B cell (primary cell): Measurements from ENCODE around the gene TSPAN14. TPM values are rescaled to one million over a fixed set of nuclear protein-coding genes. Genes with fewer than 3 reads are reported as not detected.

Experiments
- ATAC-seq: fragments of 200-7000 bp; cut with Tn5 transposase; one replicate; pipeline ENCODE4 v1.10.0; 2021; ENCODE audit warnings: low read depth, mild to moderate bottlenecking, moderate number of reproducible peaks, moderate library complexity
- CTCF ChIA-PET: fragments of 350-600 bp; sonication (Branson Sonifier 250); formaldehyde crosslinking; loops from one replicate; lab custom pipeline; 2021; ENCODE audit warnings: antibody characterized with exemption, inconsistent platforms; lab: Charles Lee
- POLR2A ChIA-PET: fragments of 350-600 bp; sonication (Branson Sonifier 250); formaldehyde crosslinking; loops from one replicate; lab custom pipeline; 2021; ENCODE audit warnings: antibody characterized with exemption; lab: Charles Lee
- DNase-seq: peaks from one replicate; pipeline ENCODE4 v3.0.0; 2013
- H2AFZ ChIP-seq: 2 replicates; pipeline ENCODE4 v1.6.1; 2012; ENCODE audit warnings: mild to moderate bottlenecking, low read depth, low read length; ENCODE audit not compliant: insufficient read depth, poor library complexity, severe bottlenecking
- H3K27ac ChIP-seq, 2 donors: 1 replicate in 1 of 2; 2 replicates in 1 of 2; pipeline ENCODE4 v1.5.1; 2012 to 2013; ENCODE audit warnings: low read length in 2 of 2, mild to moderate bottlenecking in 2 of 2, moderate library complexity in 1 of 2
- H3K27me3 ChIP-seq, 4 experiments: fragments of 200-600 bp in 1 of 4; sonication (generic) in 1 of 4; replicated peaks in 1 of 4; 1 replicate in 2 of 4; 2 replicates in 2 of 4; pipeline versions ENCODE4 v1.6.1 to v1.7.0; 2013 to 2016; ENCODE audit warnings: low read length in 3 of 4, mild to moderate bottlenecking in 2 of 4, mixed read lengths in 1 of 4, moderate library complexity in 1 of 4; ENCODE audit not compliant: insufficient read depth in 4 of 4, control insufficient read depth in 3 of 4; ENCODE audit errors: control extremely low read depth in 1 of 4
- H3K36me3 ChIP-seq, 2 experiments: replicated peaks in 1 of 2; 1 replicate in 1 of 2; 2 replicates in 1 of 2; pipeline versions ENCODE4 v1.6.1 to v1.7.1; 2013; ENCODE audit warnings: low read length in 1 of 2; ENCODE audit not compliant: insufficient read depth in 2 of 2, control insufficient read depth in 1 of 2; ENCODE audit errors: control extremely low read depth in 1 of 2, extremely low read depth in 1 of 2
- H3K4me1 ChIP-seq, 2 donors: fragments of 200-600 bp in 1 of 2; sonication (generic) in 1 of 2; 1 replicate in 1 of 2; 2 replicates in 1 of 2; pipeline versions ENCODE4 v1.5.1 to v1.6.1; 2013 to 2017; ENCODE audit warnings: low read length in 2 of 2; ENCODE audit not compliant: control insufficient read depth in 2 of 2, insufficient read depth in 2 of 2
- H3K4me2 ChIP-seq: replicated peaks from 2 replicates; pipeline ENCODE3; 2012; ENCODE audit warnings: mild to moderate bottlenecking, low read depth, low read length; ENCODE audit not compliant: poor library complexity, severe bottlenecking
- H3K4me3 ChIP-seq, 5 experiments: fragments of 200-600 bp in 1 of 5; sonication (generic) in 1 of 5; 1 replicate in 3 of 5; 2 replicates in 2 of 5; pipeline versions ENCODE4 v1.5.1 to v1.7.0; 2011 to 2016; ENCODE audit warnings: low read length in 4 of 5, mild to moderate bottlenecking in 4 of 5, low read depth in 2 of 5, control low read depth in 1 of 5, moderate library complexity in 1 of 5; ENCODE audit not compliant: insufficient read depth in 1 of 5; ENCODE audit errors: control extremely low read depth in 1 of 5, extremely low read depth in 1 of 5
- H3K79me2 ChIP-seq: fragments of 200-600 bp; sonication (generic); one replicate; pipeline ENCODE4 v1.6.0; 2016; ENCODE audit warnings: low read length; ENCODE audit not compliant: control insufficient read depth, insufficient read depth
- H3K9ac ChIP-seq: fragments of 200-600 bp; sonication (generic); 2 replicates; pipeline ENCODE4 v1.6.1; 2017; ENCODE audit warnings: mild to moderate bottlenecking, low read length, moderate library complexity
- H3K9me3 ChIP-seq, 3 donors: one replicate each; pipeline versions ENCODE4 v1.6.1 to v1.7.1; 2013; ENCODE audit warnings: low read length in 2 of 3; ENCODE audit not compliant: control insufficient read depth in 2 of 3, insufficient read depth in 1 of 3; ENCODE audit errors: control extremely low read depth in 1 of 3
- H4K20me1 ChIP-seq: 2 replicates; pipeline ENCODE4 v1.6.0; 2012; ENCODE audit warnings: mild to moderate bottlenecking, low read length; ENCODE audit not compliant: insufficient read depth, control insufficient read depth, poor library complexity, severe bottlenecking
- H3K27ac Mint-ChIP-seq: one replicate; pipeline ENCODE4 v1.8.0; 2021; ENCODE audit warnings: mixed read lengths
- H3K27me3 Mint-ChIP-seq: one replicate; pipeline ENCODE4 v1.8.0; 2021; ENCODE audit warnings: mixed read lengths
- H3K4me1 Mint-ChIP-seq: one replicate; pipeline ENCODE4 v1.8.0; 2021; ENCODE audit warnings: mixed read lengths
- H3K4me3 Mint-ChIP-seq: one replicate; pipeline ENCODE4 v1.8.0; 2021; ENCODE audit warnings: mixed read lengths
- H3K9me3 Mint-ChIP-seq: one replicate; pipeline ENCODE4 v1.8.0; 2022; ENCODE audit warnings: mixed read lengths; ENCODE audit not compliant: insufficient read depth
- CTCF ChIP-seq: fragments of 200-600 bp; IDR thresholded peaks from one replicate; pipeline ENCODE4 v1.8.0; 2022; ENCODE audit warnings: antibody characterized with exemption, mild to moderate bottlenecking
- EZH2 ChIP-seq: IDR thresholded peaks from 2 replicates; pipeline ENCODE4 v1.6.1; 2012; ENCODE audit warnings: borderline replicate concordance, low read depth, mild to moderate bottlenecking, moderate library complexity, low read length; ENCODE audit not compliant: insufficient read depth, poor library complexity, severe bottlenecking
- WGBS: methylation state at CpG from one replicate; pipeline ENCODE4 v1.1.5; 2013; ENCODE audit warnings: missing lambda C conversion rate; ENCODE audit not compliant: insufficient coverage; 5-methylcytosine and 5-hydroxymethylcytosine counted together
- intact Hi-C: fragments of 100-400 bp; cut with micrococcal nuclease; formaldehyde crosslinking; loops from one replicate; pipeline ENCODE4 v1.10.0; 2022
- polyA plus RNA-seq: library from polyadenylated mRNA; depleted of rRNA; stranded (reverse); fragments of >200 nt; gene quantifications from 2 replicates; pipeline ENCODE4 v1.2.3, GENCODE V29; 2012
- total RNA-seq, 2 donors: library from RNA; stranded (reverse); fragments of 120-200 nt in 1 of 2; gene quantifications; 1 replicate in 1 of 2; 2 replicates in 1 of 2; pipeline versions ENCODE4 v1.2.3 to v1.2.4, GENCODE V29; 2013 to 2022

The TSPAN14 gene
- total and polyA plus RNA-seq, 2 donors (not counting 1 experiment from before 2014, with no cell fraction given), result 27.8 to 55.3 TPM

- Histone ChIP-seq H3K4me2 (no peak overlapping the region), H3K4me1 (peaks cover 0 to 4% of the 10 kb centered on the region in 2 donors), H3K9me3 (no peaks in the 10 kb centered on the region), H3K36me3 (no peaks in the 10 kb centered on the region), H3K27ac (no peak overlapping the region), H3K9ac (no peak overlapping the region), H3K79me2 (no peaks in the 10 kb centered on the region), H4K20me1 (no peaks in the 10 kb centered on the region), H2AFZ (no peak overlapping the region), H3K4me3 (no peak overlapping the region), H3K27me3 (no peaks in the 10 kb centered on the region)
- ATAC-seq (no peak), DNase-seq (no peak)
- H3K27me3 Mint-ChIP-seq, result peaks cover 4% of the 10 kb centered on the region
- H3K4me3 Mint-ChIP-seq, result no peak overlapping the region
- WGBS, result 95% methylated on average over 2 of the region's 2 CpGs
- intact Hi-C loops, result no loop called here
- peaks cover 5% of the 10 kb centered on the region for H3K4me1 Mint-ChIP-seq
- ChIA-PET CTCF (no interaction called here), POLR2A (no interaction called here)
- H3K9me3 Mint-ChIP-seq, result no peaks in the 10 kb centered on the region
- TF ChIP-seq CTCF, result no peak
- no peak for TF ChIP-seq EZH2
- no peak overlapping the region for H3K27ac Mint-ChIP-seq
Measured at GRCh38 chr10:80528185-80528700, 74.1 kb downstream of the TSPAN14 start.

GRCh38 chr10:80528901-80529300 lies 74.8 kb downstream of the TSPAN14 start:
- peaks cover 0 to 4% of the 10 kb centered on the region in 2 donors for H3K4me1 ChIP-seq
- no peaks in the 10 kb centered on the region for H4K20me1 ChIP-seq
- no peak for ATAC-seq
- H3K4me3 Mint-ChIP-seq, result no peak overlapping the region
- peaks cover 5% of the 10 kb centered on the region for H3K4me1 Mint-ChIP-seq
- H2AFZ ChIP-seq, result no peak overlapping the region
- no peaks in the 10 kb centered on the region for H3K9me3 Mint-ChIP-seq
- H3K27ac Mint-ChIP-seq, result no peak overlapping the region
- H3K9ac ChIP-seq, result no peak overlapping the region
- no peak for DNase-seq
- POLR2A ChIA-PET, result no interaction called here
- intact Hi-C loops, result no loop called here
- H3K27ac ChIP-seq, result no peak overlapping the region
- peaks cover 4% of the 10 kb centered on the region for H3K27me3 Mint-ChIP-seq
- no peaks in the 10 kb centered on the region for H3K36me3 ChIP-seq
- no peak overlapping the region for H3K4me3 ChIP-seq
- no peak overlapping the region for H3K4me2 ChIP-seq
- CTCF ChIA-PET, result no interaction called here
- TF ChIP-seq EZH2 (no peak), CTCF (no peak)
- no peaks in the 10 kb centered on the region for H3K79me2 ChIP-seq
- no peaks in the 10 kb centered on the region for H3K9me3 ChIP-seq
- 84% methylated on average over 3 of the region's 6 CpGs for WGBS
- no peaks in the 10 kb centered on the region for H3K27me3 ChIP-seq
